ENCODE results near the gene ANKHD1.

GRCh38 chr5:140423609-140424008 lies 22.0 kb downstream of the ANKHD1 start:
- no peak for TF ChIP-seq CTCF (IDR thresholded peaks at IDR 0.05)
- TF ChIP-seq AFF4 (CRISPR knock-in tag; IDR thresholded peaks at IDR 0.05; ENCODE audit: borderline replicate concordance): no peak
- TF ChIP-seq TEAD4 (CRISPR knock-in tag; IDR thresholded peaks at IDR 0.05): no peak
- no peak for TF ChIP-seq FOXP4 (CRISPR knock-in tag; IDR thresholded peaks at IDR 0.05)
- no peak for TF ChIP-seq PRRX2 (CRISPR knock-in tag; IDR thresholded peaks at IDR 0.05)
- TF ChIP-seq CBFB (CRISPR knock-in tag; IDR thresholded peaks at IDR 0.05; ENCODE audit: low read depth): no peak
- TF ChIP-seq CREB1 (CRISPR knock-in tag; IDR thresholded peaks at IDR 0.05): no peak
- no peak for TF ChIP-seq ZMAT4 (CRISPR knock-in tag; IDR thresholded peaks at IDR 0.05)
- TF ChIP-seq NR3C1 (CRISPR knock-in tag; conservative IDR thresholded peaks at IDR 0.05; ENCODE audit: low read depth): no peak
- no peak for TF ChIP-seq GABPB1 (CRISPR knock-in tag; IDR thresholded peaks at IDR 0.05)
